Type B pancreatic cell (in vitro differentiated cells): ENCODE results near the gene UBE2D1. TPM values are rescaled to one million over a fixed set of nuclear protein-coding genes. Genes with fewer than 3 reads are reported as not detected.

Experiments used
- DNase-seq: peaks from one replicate; pipeline ENCODE4 v3.0.0; 2021; ENCODE audit warnings: mixed read lengths; ENCODE audit not compliant: unreplicated experiment; ENCODE audit errors: extremely low spot score
- H3K27ac Mint-ChIP-seq: 2 replicates; pipeline ENCODE4 v1.8.0; 2021; ENCODE audit warnings: mild to moderate bottlenecking, mixed read lengths
- H3K27me3 Mint-ChIP-seq: 2 replicates; pipeline ENCODE4 v1.8.0; 2021; ENCODE audit warnings: mixed read lengths
- H3K36me3 Mint-ChIP-seq: 2 replicates; pipeline ENCODE4 v1.8.0; 2021; ENCODE audit warnings: mixed read lengths
- H3K4me1 Mint-ChIP-seq: one replicate; pipeline ENCODE4 v1.8.0; 2021; ENCODE audit warnings: mixed read lengths; ENCODE audit not compliant: unreplicated experiment
- H3K4me3 Mint-ChIP-seq: 2 replicates; pipeline ENCODE4 v1.8.0; 2021; ENCODE audit warnings: mild to moderate bottlenecking, mixed read lengths
- H3K9me3 Mint-ChIP-seq: 2 replicates; pipeline ENCODE4 v1.8.0; 2021; ENCODE audit warnings: mixed read lengths
- CTCF ChIP-seq: fragments of 200-600 bp; sonication (generic); conservative IDR thresholded peaks from 2 replicates; pipeline ENCODE4 v1.5.0; 2021; ENCODE audit warnings: antibody characterized with exemption, mild to moderate bottlenecking
- total RNA-seq: library from RNA; stranded (reverse); gene quantifications from 2 replicates; pipeline ENCODE4 v1.2.1, GENCODE V29; 2021; ENCODE audit warnings: low replicate concordance

Gene UBE2D1
- total RNA-seq, 1 donor from 2014 or later, result 34.2 TPM

DNA sequence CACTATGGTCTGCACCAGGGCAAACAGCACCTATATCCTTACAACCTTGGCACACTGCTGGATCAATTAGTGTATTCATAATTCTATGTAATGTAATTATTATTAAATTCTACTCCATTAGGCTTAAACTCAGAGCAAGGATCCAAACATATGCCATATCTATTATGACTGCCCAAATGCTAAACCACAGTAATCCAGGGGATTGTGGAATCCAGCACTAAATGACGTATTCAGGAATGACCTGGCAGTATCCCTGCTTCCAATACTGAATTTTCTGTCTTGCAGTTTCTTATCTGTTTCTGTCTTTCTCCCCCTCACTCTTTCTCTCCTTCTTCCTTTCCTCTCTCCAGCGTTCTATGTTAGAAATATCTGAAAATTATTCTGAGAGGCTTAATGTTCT lies 16.5 kb upstream of the UBE2D1 start:
- no peak for TF ChIP-seq CTCF
- Mint-ChIP-seq H3K4me3 (no peak overlapping the region), H3K36me3 (no peaks in the 10 kb centered on the region), H3K4me1 (peaks cover 6% of the 10 kb centered on the region), H3K27me3 (no peaks in the 10 kb centered on the region), H3K27ac (no peak overlapping the region), H3K9me3 (no peaks in the 10 kb centered on the region)
- no peak for DNase-seq

- Mint-ChIP-seq H3K4me1 (peaks cover 6% of the 10 kb centered on the region), H3K27me3 (no peaks in the 10 kb centered on the region), H3K36me3 (no peaks in the 10 kb centered on the region), H3K4me3 (no peak overlapping the region), H3K27ac (no peak overlapping the region), H3K9me3 (no peaks in the 10 kb centered on the region)
- no peak for DNase-seq
- TF ChIP-seq CTCF, result no peak
Measured at GRCh38 chr10:58319599-58319998, 15.2 kb upstream of the UBE2D1 start.

DNA sequence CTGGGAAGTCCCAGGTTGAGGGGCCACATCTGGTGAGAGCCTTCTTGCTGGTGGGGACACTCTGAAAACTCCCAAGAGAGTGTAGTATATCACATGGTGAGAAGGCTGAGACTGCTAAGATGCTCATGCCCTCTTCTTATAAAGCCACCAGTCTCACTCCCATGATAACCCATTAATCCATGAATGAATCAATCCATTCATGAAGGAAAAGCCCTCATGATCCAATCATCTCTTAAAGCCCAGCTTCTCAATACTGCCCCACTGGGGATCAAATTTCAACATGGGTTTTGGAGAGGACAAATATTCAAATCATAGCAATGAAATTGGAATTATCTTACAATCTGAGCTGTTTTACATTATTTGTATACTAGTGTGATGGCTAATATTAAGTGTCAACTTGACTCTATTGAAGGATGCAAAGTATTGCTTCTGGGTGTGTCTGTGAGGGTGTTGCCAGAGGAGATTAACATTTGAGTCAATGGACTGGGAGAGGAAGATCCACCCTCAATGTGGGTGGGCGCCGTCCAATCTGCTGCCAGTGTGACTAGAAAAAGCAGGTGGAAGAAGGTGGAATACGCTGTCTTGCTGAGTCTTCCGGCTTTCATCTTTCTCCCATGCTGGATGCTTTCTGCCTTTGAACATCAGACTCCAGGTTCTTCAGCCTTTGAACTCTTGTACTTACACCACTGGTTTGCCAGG lies 14.3 kb upstream of the UBE2D1 start:
- no peak overlapping the region for H3K27ac Mint-ChIP-seq
- no peak overlapping the region for H3K4me3 Mint-ChIP-seq
- peaks cover 6% of the 10 kb centered on the region for H3K4me1 Mint-ChIP-seq
- H3K27me3 Mint-ChIP-seq, result no peaks in the 10 kb centered on the region
- no peak for TF ChIP-seq CTCF
- H3K9me3 Mint-ChIP-seq, result no peaks in the 10 kb centered on the region
- DNase-seq, result no peak
- no peaks in the 10 kb centered on the region for H3K36me3 Mint-ChIP-seq

DNA sequence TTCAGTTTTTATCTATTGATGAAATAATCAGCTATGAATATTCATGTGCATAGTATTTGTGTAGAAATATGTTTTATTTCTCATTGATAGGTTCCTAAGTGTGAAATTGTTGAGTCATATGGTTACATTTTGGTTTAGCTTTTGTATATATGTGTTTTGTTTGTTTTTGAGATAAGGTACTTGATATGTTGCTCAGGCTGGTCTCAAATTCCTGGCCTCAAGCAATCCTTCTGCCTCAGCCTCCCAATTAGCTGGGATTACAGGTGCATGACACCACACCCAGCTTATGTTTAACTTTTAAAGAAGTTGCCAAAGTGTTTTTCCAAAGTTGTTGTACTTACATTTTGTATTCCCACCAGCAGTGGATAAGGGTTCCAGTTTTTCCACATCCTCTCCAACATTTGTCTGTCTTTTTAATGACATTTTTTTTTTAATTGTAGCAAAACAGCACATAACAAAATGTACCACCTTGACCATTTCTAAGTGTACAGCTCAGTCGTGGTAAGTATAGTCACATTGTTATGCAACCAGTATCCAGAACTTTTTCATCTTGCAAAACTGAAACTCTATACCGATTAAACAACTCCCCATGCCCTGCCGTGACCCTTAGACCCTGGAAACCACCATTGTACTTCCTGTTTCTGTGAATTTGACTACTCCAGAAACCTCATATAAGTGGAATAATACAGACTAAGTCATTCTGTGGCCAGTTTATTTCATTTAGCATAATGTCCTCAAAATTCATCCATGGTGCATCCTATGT lies 12.6 kb upstream of the UBE2D1 start:
- no peaks in the 10 kb centered on the region for H3K27me3 Mint-ChIP-seq
- no peak overlapping the region for H3K27ac Mint-ChIP-seq
- TF ChIP-seq CTCF, result no peak
- H3K4me1 Mint-ChIP-seq, result peaks cover 6% of the 10 kb centered on the region
- DNase-seq, result no peak
- H3K36me3 Mint-ChIP-seq, result no peaks in the 10 kb centered on the region
- no peak overlapping the region for H3K4me3 Mint-ChIP-seq
- H3K9me3 Mint-ChIP-seq, result no peaks in the 10 kb centered on the region

- Mint-ChIP-seq H3K9me3 (no peaks in the 10 kb centered on the region), H3K4me1 (peaks cover 6% of the 10 kb centered on the region), H3K27ac (no peak overlapping the region), H3K36me3 (no peaks in the 10 kb centered on the region), H3K4me3 (no peak overlapping the region), H3K27me3 (no peaks in the 10 kb centered on the region)
- no peak for TF ChIP-seq CTCF
- no peak for DNase-seq
Measured at GRCh38 chr10:58322835-58323209, 12.0 kb upstream of the UBE2D1 start.
